H54 (cell line): ENCODE results near the gene SFN.

Source experiments
- DNase-seq: peaks from one replicate; pipeline ENCODE4 v3.0.0; 2011; ENCODE audit warnings: low spot score, mixed read lengths; ENCODE audit not compliant: insufficient read length
- FAIRE-seq: peaks from 3 replicates; lab custom pipeline; 2011; peaks lifted over from hg19 to GRCh38; lab: Jason Lieb, UNC
- POLR2A ChIP-seq: IDR thresholded peaks from 2 replicates; pipeline ENCODE4 v1.6.1; 2011; ENCODE audit warnings: low read depth, mild to moderate bottlenecking, low read length

The SFN gene

GRCh38 chr1:26900815-26901511, 38.0 kb downstream of the SFN start:
- DNase-seq (no peak), FAIRE-seq (no peak)
- no peak for TF ChIP-seq POLR2A

- DNase-seq: peak; percentile 83
- peak; percentile 95 for FAIRE-seq
- TF ChIP-seq POLR2A: no peak
Measured at GRCh38 chr1:26907071-26907917, 44.3 kb downstream of the SFN start.

- DNase-seq (no peak), FAIRE-seq (no peak)
- TF ChIP-seq POLR2A: no peak
Measured at GRCh38 chr1:26909951-26910342, 47.0 kb downstream of the SFN start.

- FAIRE-seq: no peak
- DNase-seq: no peak
- TF ChIP-seq POLR2A: no peak
Measured at GRCh38 chr1:26910343-26911160, 47.6 kb downstream of the SFN start.

- DNase-seq (no peak), FAIRE-seq (no peak)
- TF ChIP-seq POLR2A: no peak
Measured at GRCh38 chr1:26911399-26912146, 48.6 kb downstream of the SFN start.

GRCh38 chr1:26912147-26912490, 49.2 kb downstream of the SFN start:
- TF ChIP-seq POLR2A: no peak
- DNase-seq: no peak
- no peak for FAIRE-seq

- DNase-seq: no peak
- TF ChIP-seq POLR2A: no peak
- no peak for FAIRE-seq
Measured at GRCh38 chr1:26913389-26913753, 50.4 kb downstream of the SFN start.
